Posterior vena cava (tissue), 2 donors: Measurements from ENCODE around the gene TMEM252. TPM values are rescaled to one million over a fixed set of nuclear protein-coding genes. Genes with fewer than 3 reads are reported as not detected.

Experiments used
- DNase-seq: peaks from one replicate; pipeline ENCODE4 v3.0.0-alpha.2; 2020; ENCODE audit warnings: low spot score
- intact Hi-C, 2 donors: fragments of 100-400 bp; cut with DNase I; formaldehyde crosslinking; loops; one replicate each; pipeline versions ENCODE4 v1.14.1 to v1.14.2; 2022 to 2023
- long read RNA-seq, 2 donors: library from polyadenylated mRNA; unstranded; transcript quantifications; one replicate each; pipeline ENCODE4 v2.0.0, GENCODE V29; 2020 to 2021
- total RNA-seq, 2 donors: library from RNA; stranded (reverse); fragmentation: NEBNext Ultra II Directional; extraction: Animal tissue kit (Norgen Biotek cat#: 25700); gene quantifications; one replicate each; pipeline ENCODE4 v1.2.1, GENCODE V29; 2021
- donor health status: DM: yes; HTN: yes; CAD: no.
- donor health status: DM: yes; HTN: yes; CAD: no.

The TMEM252 gene, protein sequence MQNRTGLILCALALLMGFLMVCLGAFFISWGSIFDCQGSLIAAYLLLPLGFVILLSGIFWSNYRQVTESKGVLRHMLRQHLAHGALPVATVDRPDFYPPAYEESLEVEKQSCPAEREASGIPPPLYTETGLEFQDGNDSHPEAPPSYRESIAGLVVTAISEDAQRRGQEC
- total RNA-seq: not detected
- long read RNA-seq, donor 1: 0 reads
- long read RNA-seq, donor 2: 0 reads

GRCh38 chr9:68540712-68541535, at the start of gene TMEM252:
Gene TMEM252 (minus strand): TSS chr9:68540883. CDS start chr9:68540814, 69 bp downstream.
- intact Hi-C loops: no loop called here
- no peak for DNase-seq

DNA sequence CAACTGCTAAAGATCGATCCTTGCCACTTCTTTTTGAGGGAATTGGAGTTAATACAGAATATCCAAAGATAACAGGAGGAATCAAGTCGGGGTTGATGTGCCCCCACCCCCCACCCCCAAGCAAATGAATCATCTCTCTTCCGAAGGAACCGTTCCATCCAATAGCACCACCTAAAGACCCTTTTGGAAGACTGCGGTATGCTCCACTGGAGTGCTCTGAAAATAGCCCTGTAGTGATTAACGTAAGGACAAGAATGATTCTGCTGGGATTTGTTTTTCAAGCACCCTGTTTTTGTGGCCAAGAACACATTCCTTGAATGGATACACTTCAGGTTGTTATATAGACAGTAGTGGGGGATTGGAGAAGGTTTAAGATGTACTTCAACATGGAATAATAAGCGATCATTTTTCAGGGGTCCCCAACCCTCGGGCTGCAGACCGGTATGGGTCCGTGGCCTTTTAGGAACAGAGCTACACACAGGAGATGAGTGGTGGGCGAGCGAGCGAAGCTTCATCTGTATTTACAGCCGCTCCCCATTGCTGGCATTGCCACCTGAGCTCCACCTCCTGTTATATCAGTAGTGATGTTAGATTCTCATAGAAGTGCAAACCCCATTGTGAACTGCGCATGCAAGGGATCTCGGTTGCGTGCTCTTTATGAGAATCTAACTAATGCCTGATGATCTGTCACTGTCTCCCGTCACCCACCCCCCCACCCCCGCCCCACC, 44.5 kb upstream of the TMEM252 start:
- no peak for DNase-seq
- intact Hi-C loops: loop anchor here (10.0 kb wide), 3 partner anchors 260 to 420 kb away; no protein-coding TSS in a partner anchor

DNA sequence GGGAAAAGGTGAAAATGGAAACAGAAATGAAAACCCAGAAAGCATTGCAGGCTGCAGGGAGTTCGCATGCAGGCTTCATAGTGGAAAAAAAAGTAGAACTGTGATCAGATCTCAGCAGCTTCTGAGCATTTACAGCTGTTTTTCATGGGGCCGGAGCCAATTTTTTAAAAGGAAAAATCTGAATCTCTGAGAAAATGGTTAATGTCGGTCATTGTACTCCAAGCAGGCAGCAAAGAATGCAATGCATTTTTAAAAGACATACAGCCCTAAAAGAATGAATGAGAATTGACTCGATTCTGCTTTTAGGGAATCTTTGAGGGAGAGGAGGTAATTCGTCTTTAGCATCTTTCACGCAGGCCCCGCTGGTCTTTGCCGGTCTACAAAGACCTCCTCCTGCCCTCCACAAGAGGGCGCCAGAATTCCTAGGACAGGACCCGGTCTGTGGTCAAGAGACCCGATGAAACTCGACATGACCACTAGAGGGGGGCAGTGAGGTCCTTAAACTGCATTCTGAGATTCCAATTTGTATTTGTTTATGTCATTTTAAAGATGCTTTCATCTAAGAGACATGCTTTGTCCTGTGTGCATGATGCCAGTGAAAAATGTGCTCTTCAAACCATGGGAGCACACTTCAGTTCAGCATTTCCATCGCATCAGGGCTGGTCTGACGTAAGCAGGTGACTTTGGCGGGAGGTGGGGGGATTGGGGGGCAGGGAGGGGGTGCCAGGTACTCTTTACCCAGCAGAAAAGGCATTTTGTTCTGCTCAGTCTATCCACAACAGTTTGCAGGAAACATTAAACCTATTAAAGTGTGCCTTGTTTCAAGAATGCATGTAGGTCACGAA, 43.7 kb upstream of the TMEM252 start:
- peak; percentile 90 for DNase-seq
- intact Hi-C loops: loop anchor here (10.0 kb wide), 3 partner anchors 260 to 420 kb away; no protein-coding TSS in a partner anchor

- intact Hi-C loops: loop anchor here (10.0 kb wide), 3 partner anchors 263 to 423 kb away; no protein-coding TSS in a partner anchor
These were observed 41.0 kb upstream of the TMEM252 start for GRCh38 chr9:68581696-68582095.

GRCh38 chr9:68577774-68578591, 37.3 kb upstream of the TMEM252 start:
- intact Hi-C loops: no loop called here
- DNase-seq: no peak

More at GRCh38 chr9:68581696-68582095, 41.0 kb upstream of the TMEM252 start:
- no peak for DNase-seq

GRCh38 chr9:68575817-68576216, 35.1 kb upstream of the TMEM252 start:
- DNase-seq: no peak
- intact Hi-C loops: no loop called here

- intact Hi-C loops: no loop called here
- DNase-seq: no peak
These were observed 33.5 kb upstream of the TMEM252 start for GRCh38 chr9:68574150-68574549.

GRCh38 chr9:68567565-68567964, 26.9 kb upstream of the TMEM252 start:
- no peak for DNase-seq
- intact Hi-C loops: no loop called here

GRCh38 chr9:68562461-68562860, 21.8 kb upstream of the TMEM252 start:
- no peak for DNase-seq
- intact Hi-C loops: loop anchor here in 1 of 2 donors (5.0 kb wide), 1 partner anchor 50 kb away; no protein-coding TSS in a partner anchor

DNA sequence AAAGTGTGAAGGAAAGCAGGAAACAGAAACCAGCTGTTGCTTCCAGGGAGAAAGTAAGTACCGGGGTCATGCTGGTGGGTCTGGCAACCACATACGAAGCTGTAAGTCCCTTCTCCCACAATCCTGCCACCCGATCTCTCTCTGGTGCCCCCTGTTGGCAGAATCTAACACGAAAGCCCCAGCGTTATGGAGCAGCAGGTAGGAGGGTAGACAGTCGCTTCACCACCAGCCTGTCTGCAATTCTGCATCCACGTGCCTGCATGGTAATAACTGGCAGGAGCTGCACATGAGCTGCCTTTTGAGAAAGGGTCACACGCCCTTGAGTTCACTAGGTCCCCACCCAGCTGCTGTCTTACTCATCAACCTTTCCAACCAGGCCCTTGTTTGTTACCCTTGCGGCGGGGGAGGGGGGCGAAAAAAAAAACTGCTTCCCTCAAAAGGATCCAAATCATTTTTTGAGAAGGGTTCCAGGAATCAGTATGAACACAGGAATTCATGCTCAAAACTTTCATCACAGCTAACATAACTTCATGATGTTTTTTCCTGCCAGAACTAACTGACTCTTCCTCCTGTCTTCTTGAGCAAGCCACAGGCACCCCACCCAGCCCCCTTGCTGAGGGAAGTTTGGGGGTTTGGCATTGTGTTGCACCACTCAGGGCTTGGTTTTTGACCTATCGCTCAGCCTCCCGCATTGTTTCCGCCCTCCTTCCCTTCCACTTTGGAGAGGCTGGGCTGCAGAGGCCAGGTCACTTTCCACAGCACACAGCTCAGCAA, 19.6 kb upstream of the TMEM252 start:
- DNase-seq: peak; percentile 87
- intact Hi-C loops: loop anchor here in 1 of 2 donors (5.0 kb wide), 1 partner anchor 48 kb away; no protein-coding TSS in a partner anchor

- intact Hi-C loops: no loop called here
- no peak for DNase-seq
These were observed 17.9 kb upstream of the TMEM252 start for GRCh38 chr9:68558545-68558944.

- intact Hi-C loops: no loop called here
- no peak for DNase-seq
These were observed 14.9 kb upstream of the TMEM252 start for GRCh38 chr9:68555437-68556150.

DNA sequence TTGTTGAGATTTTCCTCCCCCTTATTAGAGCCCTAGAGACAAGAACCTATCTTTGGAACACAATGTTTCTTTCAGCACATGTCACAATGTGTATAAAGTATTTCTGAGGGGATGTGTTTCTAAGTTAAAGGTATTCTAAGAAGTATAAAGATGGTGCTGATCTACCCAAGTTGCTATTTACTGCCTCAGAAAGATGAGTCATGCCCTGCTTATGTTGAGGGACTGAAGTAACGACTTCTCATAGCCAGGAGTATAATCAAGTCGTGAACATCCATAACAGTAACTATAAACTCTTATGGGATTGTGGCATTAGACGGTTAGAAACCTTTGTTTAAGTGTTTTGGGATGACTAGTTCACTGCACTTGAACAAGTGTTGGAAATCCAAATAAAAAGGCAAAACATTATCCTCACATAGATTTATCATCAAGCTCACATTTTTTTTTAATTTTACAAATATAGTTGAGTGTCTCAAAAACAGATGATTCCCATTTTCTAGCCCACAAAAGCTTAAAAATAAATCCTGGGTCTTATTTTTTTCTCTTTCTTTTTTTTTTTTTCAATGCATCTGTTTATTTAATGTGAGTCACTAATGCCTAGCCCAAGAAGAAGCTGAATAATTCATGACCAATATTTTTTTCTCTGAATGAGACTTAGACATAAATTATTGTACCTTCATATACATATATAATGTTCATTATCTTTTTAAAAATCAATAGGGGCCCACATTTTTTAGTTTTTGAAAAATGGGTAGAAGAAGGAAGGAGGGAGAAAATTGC, 12.2 kb upstream of the TMEM252 start:
- intact Hi-C loops: no loop called here
- DNase-seq: no peak

- intact Hi-C loops: no loop called here
- DNase-seq: no peak
These were observed 10.5 kb upstream of the TMEM252 start for GRCh38 chr9:68551191-68551590.

GRCh38 chr9:68548241-68548640, 7.6 kb upstream of the TMEM252 start:
- intact Hi-C loops: no loop called here
- no peak for DNase-seq

- DNase-seq: no peak
- intact Hi-C loops: no loop called here
These were observed 6.7 kb upstream of the TMEM252 start for GRCh38 chr9:68547417-68547816.
